HG02798 (cell line): ENCODE data around the gene OR2T10.
"Not testable (repeated sequence)": the region's sequence is repeated elsewhere in the genome, so short reads cannot be mapped to it uniquely, and the experiment has no call there.

Experiments
- ATAC-seq: cut with Tn5 transposase; IDR thresholded peaks from one replicate; pipeline ENCODE4 v1.9.1; 2021; ENCODE audit warnings: mild to moderate bottlenecking; ENCODE audit not compliant: unreplicated experiment, poor library complexity

The OR2T10 gene

DNA sequence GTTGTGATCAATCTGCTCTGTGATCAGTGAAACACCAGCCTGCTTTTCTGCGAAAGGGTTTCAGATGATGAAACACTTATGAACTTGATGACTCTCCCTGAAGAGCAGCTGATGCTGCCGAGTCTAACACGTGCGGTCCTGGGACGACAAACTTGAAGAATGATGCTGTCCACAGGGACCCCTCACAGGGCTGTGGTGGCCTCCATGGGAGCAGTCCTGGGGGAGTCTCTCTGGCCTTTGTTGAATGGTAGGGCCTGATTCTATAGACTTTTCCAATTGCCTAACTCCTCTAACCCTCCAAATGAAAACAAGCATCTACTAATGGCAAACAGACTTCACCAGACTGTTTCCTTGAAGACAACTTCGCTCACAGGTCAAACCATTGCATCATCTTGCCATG, at the start of gene OR2T10:
Gene OR2T10, minus strand, starts transcription at position 112 of the 400 bp plus-strand sequence. CDS start 3,932 bp downstream, outside the sequence.
- ATAC-seq = no peak

GRCh38 chr1:248645178-248645577, 47.7 kb upstream of the OR2T10 start, which contains the start of gene OR2T35:
OR2T35 (minus strand) TSS chr1:248645278; CDS start chr1:248639258, 6,020 bp downstream.
- ATAC-seq = not testable (repeated sequence)

DNA sequence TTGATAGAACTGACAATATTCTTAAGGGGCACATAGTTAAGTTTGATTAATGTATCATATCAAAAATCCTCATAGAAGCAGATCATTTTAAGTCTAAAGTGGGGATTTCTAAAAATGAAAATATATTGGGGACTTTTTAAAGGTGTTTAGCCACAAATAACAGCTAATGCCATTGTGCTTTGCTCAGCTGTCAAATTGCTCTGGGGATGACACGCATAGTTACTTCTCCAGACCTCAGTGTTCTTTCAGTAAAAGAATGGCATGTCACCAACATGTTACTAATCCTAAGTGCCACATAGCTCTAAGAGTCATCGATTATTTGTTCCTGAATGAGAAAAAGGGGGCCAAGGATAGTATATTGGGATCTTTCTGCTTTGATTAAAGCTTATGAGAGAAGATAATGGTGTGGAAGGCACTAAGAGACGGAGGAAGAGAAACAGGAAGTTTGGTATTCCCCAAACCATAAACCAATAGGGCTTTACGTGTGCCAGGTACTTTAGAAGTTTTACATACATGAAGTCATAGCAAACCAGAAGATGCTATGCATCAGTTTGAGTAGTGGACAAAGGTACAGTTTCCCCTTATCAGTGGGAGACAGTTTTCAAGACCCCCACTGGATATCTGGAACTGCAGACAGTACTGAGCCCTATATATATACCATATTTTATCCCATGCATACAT, 45.6 kb upstream of the OR2T10 start:
- peak; percentile 74 for ATAC-seq

GRCh38 chr1:248641583-248641982, 44.1 kb upstream of the OR2T10 start:
- peak; percentile 2 for ATAC-seq

GRCh38 chr1:248640906-248641305, 43.4 kb upstream of the OR2T10 start:
- ATAC-seq = peak; percentile 51

GRCh38 chr1:248639652-248640051, 42.2 kb upstream of the OR2T10 start:
- ATAC-seq = peak; percentile 36

DNA sequence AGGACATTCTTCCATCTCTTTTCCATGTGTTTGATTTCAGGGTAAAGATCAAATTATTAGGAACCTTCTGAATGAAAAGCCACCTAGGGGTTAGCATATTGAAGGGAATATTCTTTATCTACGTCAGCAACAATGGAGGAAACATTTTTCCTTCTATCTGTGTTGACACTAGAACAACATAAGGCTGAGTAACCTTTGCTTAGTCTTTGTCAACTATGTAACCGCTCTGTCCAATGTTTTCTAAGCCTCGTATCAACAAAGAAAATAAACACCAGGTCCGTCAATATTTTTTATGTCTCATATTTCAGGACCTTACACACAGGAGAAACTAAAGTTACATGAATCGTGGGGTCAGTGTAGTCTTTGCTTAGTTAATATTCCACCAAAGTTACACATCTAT, 39.1 kb upstream of the OR2T10 start:
- not testable (repeated sequence) for ATAC-seq

GRCh38 chr1:248634991-248635390, 37.5 kb upstream of the OR2T10 start, which contains the start of gene OR2T11:
OR2T11 (minus strand) TSS chr1:248635091; CDS start chr1:248627128, 7,963 bp downstream.
- ATAC-seq = not testable (repeated sequence)

GRCh38 chr1:248631354-248632008, 34.0 kb upstream of the OR2T10 start:
- ATAC-seq = no peak

DNA sequence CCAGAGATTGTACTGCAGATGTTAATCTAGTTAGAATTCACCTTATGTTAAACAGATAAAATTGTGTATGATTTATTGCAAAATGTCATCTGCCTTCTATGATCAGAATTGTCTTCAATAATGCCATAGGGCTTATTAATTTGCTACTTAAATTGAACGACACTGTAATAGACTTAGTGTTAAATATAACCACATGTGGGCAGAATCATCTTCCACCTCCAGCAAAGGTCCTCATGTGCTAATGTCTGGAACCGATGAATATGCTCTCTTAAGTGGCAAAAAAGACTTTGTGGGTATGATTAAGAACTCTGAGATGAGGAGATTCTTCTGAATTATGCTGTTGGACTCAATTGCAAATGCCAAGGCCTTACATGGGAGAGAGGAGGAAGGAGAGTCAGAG, 33.1 kb upstream of the OR2T10 start:
- ATAC-seq = no peak

GRCh38 chr1:248627971-248628844, 30.7 kb upstream of the OR2T10 start:
- no peak for ATAC-seq

DNA sequence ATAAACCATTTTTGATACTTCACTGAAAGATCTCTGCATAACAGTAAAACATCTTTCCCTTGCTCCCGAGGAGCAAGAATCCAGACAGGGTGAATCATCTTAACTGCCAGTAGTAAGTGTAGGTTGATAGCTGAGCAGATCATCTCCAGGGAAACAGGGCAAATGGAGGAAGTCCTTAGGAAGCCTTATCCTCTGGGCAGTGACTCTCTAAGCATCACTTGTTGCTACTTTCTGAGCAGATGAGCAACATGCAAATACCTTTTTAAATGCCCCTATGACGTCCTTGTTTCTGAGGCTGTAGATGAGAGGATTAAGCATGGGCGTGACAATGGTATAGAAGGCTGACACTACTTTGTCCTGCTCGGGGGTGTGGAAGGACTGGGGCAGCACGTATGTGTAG, 28.5 kb upstream of the OR2T10 start:
- no peak for ATAC-seq

GRCh38 chr1:248625166-248625565, 27.7 kb upstream of the OR2T10 start:
- no peak for ATAC-seq

DNA sequence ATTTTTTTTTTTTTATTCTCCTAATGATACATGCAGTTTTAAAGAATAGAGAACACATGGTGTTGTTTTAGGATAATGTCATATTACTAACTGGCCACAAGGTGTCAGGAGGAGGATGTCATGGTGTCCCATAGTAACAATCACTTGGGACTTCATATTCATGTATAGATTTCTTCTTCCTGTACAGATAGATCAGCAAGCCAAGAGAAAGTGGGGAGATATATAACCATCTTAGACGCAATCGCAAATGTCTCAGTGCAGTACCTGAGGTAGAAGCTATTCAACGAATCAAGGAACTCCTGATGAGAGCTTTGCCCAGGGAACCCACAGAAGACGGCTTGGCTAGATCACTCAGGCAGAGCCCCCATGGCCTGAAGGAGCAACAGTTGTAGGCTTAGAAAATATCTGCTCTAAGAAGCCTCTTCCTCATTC, 25.1 kb upstream of the OR2T10 start:
- ATAC-seq = no peak

GRCh38 chr1:248621770-248622169, 24.3 kb upstream of the OR2T10 start:
- ATAC-seq = no peak

- no peak for ATAC-seq
Observed at GRCh38 chr1:248618878-248619277, 21.4 kb upstream of the OR2T10 start.

GRCh38 chr1:248618119-248618518, 20.6 kb upstream of the OR2T10 start:
- ATAC-seq = no peak

DNA sequence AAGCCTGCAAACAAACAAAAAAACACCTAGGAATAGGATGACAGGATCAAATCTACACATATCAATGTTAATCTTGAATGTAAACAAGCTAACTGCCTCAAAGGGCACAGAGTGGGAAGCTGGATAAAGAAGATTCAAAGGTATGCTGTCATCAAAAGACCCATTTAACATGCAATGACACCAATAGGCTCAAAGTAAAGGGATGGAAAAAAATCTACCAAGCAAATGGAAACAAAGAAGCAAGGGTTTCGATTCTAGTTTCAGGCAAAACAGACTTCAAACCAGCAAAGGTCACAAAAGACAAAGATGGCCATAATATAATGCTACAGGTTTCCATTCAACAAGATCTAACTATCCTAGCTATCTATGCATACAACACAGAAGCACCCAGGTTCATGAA, 16.2 kb upstream of the OR2T10 start:
- no peak for ATAC-seq

DNA sequence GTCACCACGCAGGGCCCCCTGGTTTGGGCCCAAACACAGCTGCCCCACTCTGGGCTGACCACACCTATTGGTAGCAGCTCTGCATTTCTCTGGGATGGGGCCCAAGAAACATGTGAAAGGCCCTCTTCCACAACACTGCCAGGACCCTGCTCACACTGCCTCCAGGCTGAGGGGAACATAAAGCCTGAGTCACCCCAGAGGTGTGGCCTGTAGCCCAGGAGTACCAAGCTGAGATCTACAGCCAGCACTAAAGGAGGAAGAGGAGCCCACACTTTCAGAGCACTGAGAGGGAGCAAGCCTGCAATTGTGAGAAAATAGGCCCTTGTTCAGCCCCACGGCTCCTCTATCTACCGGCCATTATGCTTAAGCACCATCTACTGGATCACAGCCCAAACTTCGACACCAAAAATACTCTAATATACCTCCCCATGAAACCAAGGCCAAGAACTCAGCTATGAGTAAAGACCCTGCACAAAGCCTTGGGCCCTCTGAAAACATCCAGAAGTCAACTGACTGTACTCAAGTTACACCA, 14.4 kb upstream of the OR2T10 start:
- ATAC-seq = no peak

- ATAC-seq = no peak
Observed at GRCh38 chr1:248610301-248610700, 12.8 kb upstream of the OR2T10 start.
